DND-41 (cell line): ENCODE results near the gene TINAG.

ENCODE experiments used
- ATAC-seq: fragments of 200-7000 bp; cut with Tn5 transposase; 3 replicates; pipeline ENCODE4 v1.9.1; 2021; ENCODE audit warnings: low read depth; ENCODE audit not compliant: insufficient read depth
- DNase-seq: peaks from one replicate; pipeline ENCODE4 v3.0.0-alpha.2; 2020
- H2AFZ ChIP-seq: 2 replicates; pipeline ENCODE4 v1.6.0; 2012; ENCODE audit warnings: low read depth, low read length
- H3K27ac ChIP-seq: 2 replicates; pipeline ENCODE4 v1.5.1; 2012; ENCODE audit warnings: low read length, inconsistent platforms
- H3K27me3 ChIP-seq: fragments of 200-600 bp; sonication (generic); 2 replicates; pipeline ENCODE4 v1.6.0; 2012; ENCODE audit warnings: low read length, mild to moderate bottlenecking, inconsistent platforms; ENCODE audit not compliant: insufficient read depth, poor library complexity
- H3K36me3 ChIP-seq: 2 replicates; pipeline ENCODE4 v1.5.1; 2012; ENCODE audit warnings: low read length, inconsistent platforms; ENCODE audit not compliant: insufficient read depth
- H3K4me1 ChIP-seq: 2 replicates; pipeline ENCODE4 v1.5.1; 2012; ENCODE audit warnings: mild to moderate bottlenecking, low read length; ENCODE audit not compliant: insufficient read depth
- H3K4me2 ChIP-seq: 2 replicates; pipeline ENCODE4 v1.6.0; 2012; ENCODE audit warnings: mild to moderate bottlenecking, moderate library complexity, low read length, inconsistent platforms; ENCODE audit not compliant: insufficient read depth
- H3K4me3 ChIP-seq, 2 experiments: fragments of 200-600 bp in 1 of 2; shearing (Covaris generic) in 1 of 2; 2 replicates each; pipeline ENCODE4 v1.5.1; 2012 to 2016; ENCODE audit warnings: inconsistent platforms in 2 of 2, low read length in 2 of 2, mild to moderate bottlenecking in 2 of 2, low read depth in 1 of 2, moderate library complexity in 1 of 2
- H3K79me2 ChIP-seq: 2 replicates; pipeline ENCODE4 v1.6.0; 2012; ENCODE audit warnings: low read length, inconsistent platforms; ENCODE audit not compliant: insufficient read depth
- H3K9ac ChIP-seq: 2 replicates; pipeline ENCODE4 v1.6.0; 2012; ENCODE audit warnings: low read depth, mild to moderate bottlenecking, inconsistent platforms, low read length, moderate library complexity
- H3K9me3 ChIP-seq: 2 replicates; pipeline ENCODE4 v1.5.1; 2012; ENCODE audit warnings: low read length, moderate library complexity, mild to moderate bottlenecking, inconsistent platforms; ENCODE audit not compliant: insufficient read depth, severe bottlenecking
- H4K20me1 ChIP-seq: 2 replicates; pipeline ENCODE4 v1.6.0; 2012; ENCODE audit warnings: low read length; ENCODE audit not compliant: insufficient read depth
- CTCF ChIP-seq: IDR thresholded peaks from 2 replicates; pipeline ENCODE4 v1.5.1; 2012; ENCODE audit warnings: borderline replicate concordance, low read length, moderate library complexity, mild to moderate bottlenecking; ENCODE audit not compliant: poor library complexity, severe bottlenecking; ENCODE audit errors: extremely low read depth
- EZH2 ChIP-seq: IDR thresholded peaks from 3 replicates; pipeline ENCODE4 v1.6.1; 2012; ENCODE audit warnings: borderline replicate concordance, low read depth, mild to moderate bottlenecking, moderate library complexity, low read length, inconsistent platforms; ENCODE audit not compliant: severe bottlenecking

The TINAG gene

GRCh38 chr6:54390362-54390761 is 82.1 kb downstream of the TINAG start:
- Histone ChIP-seq H3K27ac (no peak overlapping the region), H3K4me1 (no peaks in the 10 kb centered on the region), H3K4me2 (no peak overlapping the region), H2AFZ (no peak overlapping the region), H3K79me2 (no peaks in the 10 kb centered on the region), H4K20me1 (no peaks in the 10 kb centered on the region), H3K9ac (no peak overlapping the region), H3K27me3 (no peaks in the 10 kb centered on the region), H3K36me3 (no peaks in the 10 kb centered on the region), H3K4me3 (no peak overlapping the region), H3K9me3 (peaks cover 2% of the 10 kb centered on the region)
- no peak for TF ChIP-seq EZH2
- no peak for DNase-seq
- ATAC-seq = no peak

- Histone ChIP-seq H3K9me3 (peaks cover 2% of the 10 kb centered on the region), H3K4me1 (no peaks in the 10 kb centered on the region), H3K36me3 (no peaks in the 10 kb centered on the region), H2AFZ (no peak overlapping the region), H3K4me2 (no peak overlapping the region), H3K4me3 (no peak overlapping the region), H3K27me3 (no peaks in the 10 kb centered on the region), H4K20me1 (no peaks in the 10 kb centered on the region), H3K27ac (no peak overlapping the region), H3K79me2 (no peaks in the 10 kb centered on the region), H3K9ac (no peak overlapping the region)
- no peak for DNase-seq
- ATAC-seq = no peak
- TF ChIP-seq CTCF (no peak), EZH2 (no peak)
Observed at GRCh38 chr6:54391577-54391976, 83.3 kb downstream of the TINAG start.

GRCh38 chr6:54403096-54403495 is 94.9 kb downstream of the TINAG start:
- DNase-seq (no peak), ATAC-seq (no peak)
- Histone ChIP-seq H3K4me2 (no peak overlapping the region), H3K4me1 (no peaks in the 10 kb centered on the region), H3K27ac (no peak overlapping the region), H2AFZ (no peak overlapping the region), H3K79me2 (no peaks in the 10 kb centered on the region), H4K20me1 (no peaks in the 10 kb centered on the region), H3K9ac (no peak overlapping the region), H3K36me3 (no peaks in the 10 kb centered on the region), H3K9me3 (no peaks in the 10 kb centered on the region), H3K27me3 (no peaks in the 10 kb centered on the region), H3K4me3 (no peak overlapping the region)
- TF ChIP-seq EZH2 (no peak), CTCF (no peak)

GRCh38 chr6:54404791-54405190 is 96.5 kb downstream of the TINAG start:
- no peak for ATAC-seq
- DNase-seq = no peak
- TF ChIP-seq CTCF (no peak), EZH2 (no peak)

More at GRCh38 chr6:54404791-54405190, 96.5 kb downstream of the TINAG start:
- Histone ChIP-seq H3K9me3 (no peaks in the 10 kb centered on the region), H2AFZ (no peak overlapping the region), H3K79me2 (no peaks in the 10 kb centered on the region), H3K9ac (no peak overlapping the region), H3K4me1 (no peaks in the 10 kb centered on the region), H3K4me2 (no peak overlapping the region), H3K4me3 (no peak overlapping the region), H3K27ac (no peak overlapping the region), H3K27me3 (no peaks in the 10 kb centered on the region), H4K20me1 (no peaks in the 10 kb centered on the region), H3K36me3 (no peaks in the 10 kb centered on the region)
